PC-3 (cell line): ENCODE data around the gene AUTS2.

Experiments used
- EZH2 ChIP-seq: fragments of 300-600 bp; sonication (generic); IDR thresholded peaks from one replicate; pipeline ENCODE4 v1.6.1; 2017; ENCODE audit warnings: antibody characterized with exemption, mild to moderate bottlenecking, low read length; ENCODE audit not compliant: unreplicated experiment
- EZH2phosphoT487 ChIP-seq: fragments of 300-600 bp; sonication (generic); IDR thresholded peaks from 2 replicates; pipeline ENCODE4 v1.6.1; 2018; ENCODE audit warnings: mild to moderate bottlenecking, antibody characterized with exemption, low read length, borderline replicate concordance
- TF ChIP-seq, protein P1 (sequence below): fragments of 300-600 bp; sonication (generic); conservative IDR thresholded peaks from 2 replicates; pipeline ENCODE4 v1.5.1; 2017; ENCODE audit warnings: antibody characterized with exemption, low read depth, mild to moderate bottlenecking, low read length

GRCh38 chr7:70288781-70289456 is 690.6 kb downstream of the AUTS2 start:
- TF ChIP-seq EZH2phosphoT487 (no peak), EZH2 (no peak)
- TF ChIP-seq, protein P1, sequence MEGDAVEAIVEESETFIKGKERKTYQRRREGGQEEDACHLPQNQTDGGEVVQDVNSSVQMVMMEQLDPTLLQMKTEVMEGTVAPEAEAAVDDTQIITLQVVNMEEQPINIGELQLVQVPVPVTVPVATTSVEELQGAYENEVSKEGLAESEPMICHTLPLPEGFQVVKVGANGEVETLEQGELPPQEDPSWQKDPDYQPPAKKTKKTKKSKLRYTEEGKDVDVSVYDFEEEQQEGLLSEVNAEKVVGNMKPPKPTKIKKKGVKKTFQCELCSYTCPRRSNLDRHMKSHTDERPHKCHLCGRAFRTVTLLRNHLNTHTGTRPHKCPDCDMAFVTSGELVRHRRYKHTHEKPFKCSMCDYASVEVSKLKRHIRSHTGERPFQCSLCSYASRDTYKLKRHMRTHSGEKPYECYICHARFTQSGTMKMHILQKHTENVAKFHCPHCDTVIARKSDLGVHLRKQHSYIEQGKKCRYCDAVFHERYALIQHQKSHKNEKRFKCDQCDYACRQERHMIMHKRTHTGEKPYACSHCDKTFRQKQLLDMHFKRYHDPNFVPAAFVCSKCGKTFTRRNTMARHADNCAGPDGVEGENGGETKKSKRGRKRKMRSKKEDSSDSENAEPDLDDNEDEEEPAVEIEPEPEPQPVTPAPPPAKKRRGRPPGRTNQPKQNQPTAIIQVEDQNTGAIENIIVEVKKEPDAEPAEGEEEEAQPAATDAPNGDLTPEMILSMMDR = no peak
